ENCODE measurements around the gene ISLR2. TPM values are rescaled to one million over a fixed set of nuclear protein-coding genes. Genes with fewer than 3 reads are reported as not detected.
A peak's percentile ranks its signal among the peaks of the same experiment; 100 is the strongest.

Gene ISLR2
- total RNA-seq, 1 donor: under 0.01 TPM

DNA sequence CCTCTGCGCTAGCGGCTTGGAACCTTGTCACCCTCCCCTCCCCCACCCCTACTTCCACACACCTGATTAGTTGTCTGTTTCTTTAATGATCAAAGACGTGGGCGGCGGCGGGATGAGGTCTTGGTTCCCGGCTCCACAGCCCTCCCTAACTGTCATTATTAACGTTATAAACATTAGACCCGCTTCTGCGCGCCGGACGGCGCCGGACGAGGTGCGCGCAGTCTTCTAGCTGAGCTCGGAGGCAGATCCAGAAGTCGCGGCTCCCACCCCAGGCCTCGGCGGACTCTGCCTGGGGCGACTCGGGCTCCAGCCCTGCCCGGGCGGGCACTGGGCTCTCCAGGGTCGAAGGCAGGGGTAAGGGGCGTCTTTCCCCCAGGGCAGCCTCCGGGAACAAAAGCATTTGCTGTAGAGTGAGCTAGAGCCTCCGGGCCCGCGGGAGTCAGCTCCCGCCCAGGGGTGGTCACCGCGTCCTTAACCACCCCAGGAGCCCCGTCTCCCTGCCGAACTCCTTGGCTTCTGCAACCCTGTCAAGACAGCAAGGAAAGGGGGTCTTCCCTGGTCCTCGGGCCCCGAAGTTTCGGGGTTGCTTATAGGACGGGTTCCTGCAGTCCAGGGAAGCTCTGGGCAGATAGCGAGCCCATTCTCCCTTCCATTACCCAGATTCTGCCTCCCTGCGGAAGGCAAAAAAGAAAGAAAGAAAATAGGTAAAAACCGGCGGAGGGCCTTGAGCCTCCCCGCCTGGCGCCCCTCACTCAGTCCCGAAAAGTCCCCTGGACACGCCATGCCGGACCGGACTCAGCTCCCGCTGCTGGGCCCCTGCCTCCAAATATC is 2.2 kb upstream of the ISLR2 start:
- no peaks in the 10 kb centered on the region for H3K36me3 ChIP-seq (ENCODE audit: insufficient read depth, low read length)
- no peaks in the 10 kb centered on the region for H3K79me2 ChIP-seq (ENCODE audit: insufficient read depth, low read length)
- TF ChIP-seq, protein P1, sequence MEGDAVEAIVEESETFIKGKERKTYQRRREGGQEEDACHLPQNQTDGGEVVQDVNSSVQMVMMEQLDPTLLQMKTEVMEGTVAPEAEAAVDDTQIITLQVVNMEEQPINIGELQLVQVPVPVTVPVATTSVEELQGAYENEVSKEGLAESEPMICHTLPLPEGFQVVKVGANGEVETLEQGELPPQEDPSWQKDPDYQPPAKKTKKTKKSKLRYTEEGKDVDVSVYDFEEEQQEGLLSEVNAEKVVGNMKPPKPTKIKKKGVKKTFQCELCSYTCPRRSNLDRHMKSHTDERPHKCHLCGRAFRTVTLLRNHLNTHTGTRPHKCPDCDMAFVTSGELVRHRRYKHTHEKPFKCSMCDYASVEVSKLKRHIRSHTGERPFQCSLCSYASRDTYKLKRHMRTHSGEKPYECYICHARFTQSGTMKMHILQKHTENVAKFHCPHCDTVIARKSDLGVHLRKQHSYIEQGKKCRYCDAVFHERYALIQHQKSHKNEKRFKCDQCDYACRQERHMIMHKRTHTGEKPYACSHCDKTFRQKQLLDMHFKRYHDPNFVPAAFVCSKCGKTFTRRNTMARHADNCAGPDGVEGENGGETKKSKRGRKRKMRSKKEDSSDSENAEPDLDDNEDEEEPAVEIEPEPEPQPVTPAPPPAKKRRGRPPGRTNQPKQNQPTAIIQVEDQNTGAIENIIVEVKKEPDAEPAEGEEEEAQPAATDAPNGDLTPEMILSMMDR (IDR thresholded peaks at IDR 0.05; ENCODE audit: extremely low read depth, low read depth, low read length): no peak
- no peaks in the 10 kb centered on the region for H3K9me3 ChIP-seq (ENCODE audit: low read depth, low read length)
- H3K4me1 ChIP-seq (ENCODE audit: insufficient read depth, low read length): peaks cover 9% of the 10 kb centered on the region
- H3K4me3 ChIP-seq (ENCODE audit: insufficient read depth, low read length): peak overlapping the region; percentile 66
- DNase-seq (ENCODE audit: insufficient read length, low spot score, missing footprints): peak; percentile 82
- peaks cover 81% of the 10 kb centered on the region for H3K27me3 ChIP-seq (ENCODE audit: insufficient read depth, low read length)
- peaks cover 3% of the 10 kb centered on the region for H4K20me1 ChIP-seq (ENCODE audit: insufficient read depth, low read length)
- H3K4me2 ChIP-seq (ENCODE audit: insufficient read depth, low read length): peak overlapping the region; percentile 84
- no peak overlapping the region for H3K27ac ChIP-seq (ENCODE audit: low read depth, low read length)
- peak overlapping the region; percentile 59 for H2AFZ ChIP-seq (ENCODE audit: low read length)

DNA sequence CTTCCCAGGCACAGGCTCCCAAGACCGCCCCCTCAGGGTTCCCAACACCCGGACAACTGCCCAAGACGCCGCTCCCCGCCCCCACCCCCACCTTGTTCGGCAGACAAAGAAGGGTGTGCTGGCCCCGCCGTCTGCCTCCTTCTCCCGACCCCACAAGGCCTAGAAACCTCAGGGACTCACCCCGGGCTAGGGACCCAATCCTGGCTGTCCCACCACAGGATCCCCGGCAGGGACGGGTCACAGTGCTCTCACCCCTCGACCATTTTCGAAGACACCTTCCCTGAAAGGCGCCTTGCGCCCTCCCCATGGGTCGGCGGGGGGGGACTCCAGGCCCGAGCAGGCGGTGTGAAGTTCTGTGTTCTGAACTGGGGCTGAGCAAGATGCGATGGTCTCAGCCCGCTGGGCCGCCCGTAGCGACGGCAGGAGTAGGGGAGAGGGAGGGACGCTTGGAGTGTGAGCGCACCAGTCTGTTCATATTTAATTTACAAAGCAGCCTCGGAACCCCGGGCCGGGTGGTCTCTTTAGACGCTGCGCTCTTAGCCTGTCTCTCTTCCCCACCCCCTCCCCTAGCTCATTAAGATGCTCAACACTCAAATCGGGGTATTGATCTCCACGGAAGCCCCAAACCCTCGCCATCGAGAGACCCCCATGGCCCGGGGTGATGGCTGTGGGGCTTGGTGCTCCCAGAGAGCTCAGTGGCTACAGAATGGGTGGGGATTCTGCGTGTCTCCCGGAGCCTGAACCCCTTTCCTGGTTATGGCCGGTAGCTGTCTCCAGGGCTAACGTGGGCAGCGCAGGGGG is 1.4 kb upstream of the ISLR2 start:
- peaks cover 2% of the 10 kb centered on the region for H3K9me3 ChIP-seq (ENCODE audit: low read depth, low read length)
- no peaks in the 10 kb centered on the region for H3K36me3 ChIP-seq (ENCODE audit: insufficient read depth, low read length)
- no peak for DNase-seq (ENCODE audit: insufficient read length, low spot score, missing footprints)
- H3K27ac ChIP-seq (ENCODE audit: low read depth, low read length): no peak overlapping the region
- H3K4me3 ChIP-seq (ENCODE audit: insufficient read depth, low read length): no peak overlapping the region
- H3K27me3 ChIP-seq (ENCODE audit: insufficient read depth, low read length): peaks cover 81% of the 10 kb centered on the region
- H2AFZ ChIP-seq (ENCODE audit: low read length): no peak overlapping the region
- H3K4me2 ChIP-seq (ENCODE audit: insufficient read depth, low read length): no peak overlapping the region
- H3K4me1 ChIP-seq (ENCODE audit: insufficient read depth, low read length): peaks cover 9% of the 10 kb centered on the region
- TF ChIP-seq, protein P1 (IDR thresholded peaks at IDR 0.05; ENCODE audit: extremely low read depth, low read depth, low read length): no peak
- peaks cover 3% of the 10 kb centered on the region for H4K20me1 ChIP-seq (ENCODE audit: insufficient read depth, low read length)
- no peaks in the 10 kb centered on the region for H3K79me2 ChIP-seq (ENCODE audit: insufficient read depth, low read length)

DNA sequence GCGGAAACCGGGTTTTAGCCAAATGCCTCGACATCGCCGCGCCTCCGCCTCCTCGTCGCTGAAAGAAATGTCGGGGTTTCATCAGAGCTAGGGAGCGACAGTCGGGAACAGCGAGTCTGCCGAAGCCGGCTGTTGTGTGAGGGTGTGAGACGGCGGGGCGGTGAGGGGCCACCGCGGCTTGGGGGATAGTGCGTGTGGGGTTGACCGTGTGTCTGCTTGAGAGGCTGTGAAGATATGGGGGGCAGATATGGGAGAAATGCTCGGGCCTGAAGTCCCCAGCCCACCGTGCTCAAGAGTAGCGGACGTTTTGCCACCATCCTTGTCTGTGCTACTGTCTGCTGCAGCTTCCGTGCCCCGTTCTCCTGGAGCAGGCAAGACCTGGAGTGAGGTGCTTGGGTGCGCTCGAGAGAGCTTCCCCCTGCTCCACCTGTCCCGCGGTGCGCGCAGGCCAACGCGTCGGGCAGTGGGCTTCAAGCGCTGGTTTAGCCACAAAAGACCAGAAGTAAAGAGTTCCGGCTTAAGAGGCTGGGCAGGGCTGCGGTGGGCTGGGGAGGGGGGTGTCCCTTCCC is 716 bp upstream of the ISLR2 start:
- peak; percentile 85 for DNase-seq (ENCODE audit: insufficient read length, low spot score, missing footprints)
- no peak overlapping the region for H2AFZ ChIP-seq (ENCODE audit: low read length)
- TF ChIP-seq, protein P1 (IDR thresholded peaks at IDR 0.05; ENCODE audit: extremely low read depth, low read depth, low read length): no peak

More for the DNA sequence above, 716 bp upstream of the ISLR2 start:
- H4K20me1 ChIP-seq (ENCODE audit: insufficient read depth, low read length): peaks cover 3% of the 10 kb centered on the region
- H3K27ac ChIP-seq (ENCODE audit: low read depth, low read length): no peak overlapping the region
- H3K36me3 ChIP-seq (ENCODE audit: insufficient read depth, low read length): no peaks in the 10 kb centered on the region
- H3K27me3 ChIP-seq (ENCODE audit: insufficient read depth, low read length): peaks cover 81% of the 10 kb centered on the region
- no peak overlapping the region for H3K4me2 ChIP-seq (ENCODE audit: insufficient read depth, low read length)
- H3K79me2 ChIP-seq (ENCODE audit: insufficient read depth, low read length): no peaks in the 10 kb centered on the region
- no peak overlapping the region for H3K4me3 ChIP-seq (ENCODE audit: insufficient read depth, low read length)
- H3K9me3 ChIP-seq (ENCODE audit: low read depth, low read length): peaks cover 2% of the 10 kb centered on the region
- peaks cover 9% of the 10 kb centered on the region for H3K4me1 ChIP-seq (ENCODE audit: insufficient read depth, low read length)
